Activated B cell treated with CpG ODN at 0.5 μM for 24 hours (primary cell): ENCODE measurements around the gene RP2. TPM values are rescaled to one million over a fixed set of nuclear protein-coding genes. Genes with fewer than 3 reads are reported as not detected.

Source experiments
- ATAC-seq: fragments of 200-7000 bp; cut with Tn5 transposase; one replicate; pipeline ENCODE4 v1.10.0; 2021; ENCODE audit warnings: low read depth, mild to moderate bottlenecking, moderate library complexity
- CTCF ChIA-PET: fragments of 350-600 bp; sonication (Branson Sonifier 250); formaldehyde crosslinking; loops from one replicate; lab custom pipeline; 2021; ENCODE audit warnings: antibody characterized with exemption; lab: Charles Lee
- POLR2A ChIA-PET: fragments of 350-600 bp; sonication (Branson Sonifier 250); formaldehyde crosslinking; loops from one replicate; lab custom pipeline; 2021; ENCODE audit warnings: antibody characterized with exemption; lab: Charles Lee
- DNase-seq: peaks from one replicate; pipeline ENCODE4 v3.0.0; 2022
- H3K27ac Mint-ChIP-seq: one replicate; pipeline ENCODE4 v1.8.0; 2020; ENCODE audit warnings: mixed read lengths
- H3K27me3 Mint-ChIP-seq: one replicate; pipeline ENCODE4 v1.8.0; 2021; ENCODE audit warnings: mixed read lengths
- H3K36me3 Mint-ChIP-seq: one replicate; pipeline ENCODE4 v1.8.0; 2021; ENCODE audit warnings: low read depth, mixed read lengths
- H3K4me1 Mint-ChIP-seq: one replicate; pipeline ENCODE4 v1.8.0; 2021; ENCODE audit warnings: mixed read lengths
- H3K4me3 Mint-ChIP-seq: one replicate; pipeline ENCODE4 v1.8.0; 2020; ENCODE audit warnings: mild to moderate bottlenecking, mixed read lengths
- H3K9me3 Mint-ChIP-seq: one replicate; pipeline ENCODE4 v1.8.0; 2020; ENCODE audit warnings: mixed read lengths
- CTCF ChIP-seq: fragments of 200-600 bp; IDR thresholded peaks from one replicate; pipeline ENCODE4 v1.8.0; 2022; ENCODE audit warnings: antibody characterized with exemption, mild to moderate bottlenecking
- intact Hi-C: fragments of 100-400 bp; cut with micrococcal nuclease; formaldehyde crosslinking; loops from one replicate; pipeline ENCODE4 v1.15.1; 2024
- total RNA-seq: library from RNA; stranded (reverse); gene quantifications from 2 replicates; pipeline ENCODE4 v1.2.3, GENCODE V29; 2022

Gene RP2
- total RNA-seq, 1 donor from 2014 or later, result 11.3 TPM

- no peaks in the 10 kb centered on the region for H3K4me1 Mint-ChIP-seq
- peaks cover 20% of the 10 kb centered on the region for H3K36me3 Mint-ChIP-seq
- no peak for DNase-seq
- ChIA-PET POLR2A (no interaction called here), CTCF (no interaction called here)
- TF ChIP-seq CTCF, result no peak
- no peaks in the 10 kb centered on the region for H3K27me3 Mint-ChIP-seq
- H3K4me3 Mint-ChIP-seq, result no peak overlapping the region
- H3K9me3 Mint-ChIP-seq, result no peaks in the 10 kb centered on the region
- H3K27ac Mint-ChIP-seq, result no peak overlapping the region
- intact Hi-C loops, result no loop called here
- ATAC-seq, result no peak
Observed at GRCh38 chrX:46873746-46874145, 36.9 kb downstream of the RP2 start.

GRCh38 chrX:46876901-46877300, 40.1 kb downstream of the RP2 start:
- H3K27me3 Mint-ChIP-seq, result no peaks in the 10 kb centered on the region
- H3K36me3 Mint-ChIP-seq, result peaks cover 19% of the 10 kb centered on the region
- H3K9me3 Mint-ChIP-seq, result no peaks in the 10 kb centered on the region
- ATAC-seq (no peak), DNase-seq (no peak)
- CTCF ChIA-PET, result no interaction called here
- intact Hi-C loops, result no loop called here
- H3K27ac Mint-ChIP-seq, result no peak overlapping the region
- H3K4me1 Mint-ChIP-seq, result no peaks in the 10 kb centered on the region
- H3K4me3 Mint-ChIP-seq, result no peak overlapping the region
- POLR2A ChIA-PET, result no interaction called here
- TF ChIP-seq CTCF, result no peak

GRCh38 chrX:46882266-46882665, 45.4 kb downstream of the RP2 start:
- H3K27me3 Mint-ChIP-seq, result no peaks in the 10 kb centered on the region
- no peak overlapping the region for H3K4me3 Mint-ChIP-seq
- CTCF ChIA-PET, result no interaction called here
- TF ChIP-seq CTCF, result no peak
- no peaks in the 10 kb centered on the region for H3K4me1 Mint-ChIP-seq
- intact Hi-C loops, result no loop called here
- no peaks in the 10 kb centered on the region for H3K9me3 Mint-ChIP-seq
- POLR2A ChIA-PET, result no interaction called here
- no peak overlapping the region for H3K27ac Mint-ChIP-seq
- H3K36me3 Mint-ChIP-seq, result peaks cover 28% of the 10 kb centered on the region
- ATAC-seq, result no peak
- no peak for DNase-seq

- Mint-ChIP-seq H3K27ac (no peak overlapping the region), H3K27me3 (no peaks in the 10 kb centered on the region), H3K36me3 (peaks cover 23% of the 10 kb centered on the region), H3K4me1 (no peaks in the 10 kb centered on the region), H3K4me3 (no peak overlapping the region), H3K9me3 (no peaks in the 10 kb centered on the region)
- intact Hi-C loops, result no loop called here
- CTCF ChIA-PET, result no interaction called here
- no peak for TF ChIP-seq CTCF
- POLR2A ChIA-PET, result no interaction called here
- ATAC-seq (no peak), DNase-seq (no peak)
Observed at GRCh38 chrX:46884799-46885198, 48.0 kb downstream of the RP2 start.

GRCh38 chrX:46898207-46898606, 61.4 kb downstream of the RP2 start:
- H3K36me3 Mint-ChIP-seq, result no peaks in the 10 kb centered on the region
- CTCF ChIA-PET, result interaction anchor here (1.0 kb wide), 1 partner anchor 18 kb away, joined by 3 read pairs; no protein-coding TSS in a partner anchor
- H3K27me3 Mint-ChIP-seq, result no peaks in the 10 kb centered on the region
- TF ChIP-seq CTCF, result no peak
- intact Hi-C loops, result no loop called here
- no peaks in the 10 kb centered on the region for H3K9me3 Mint-ChIP-seq
- DNase-seq (no peak), ATAC-seq (no peak)
- H3K4me3 Mint-ChIP-seq, result no peak overlapping the region
- no peak overlapping the region for H3K27ac Mint-ChIP-seq
- POLR2A ChIA-PET, result no interaction called here
- H3K4me1 Mint-ChIP-seq, result no peaks in the 10 kb centered on the region
